HTERT RPE-1 (cell line): Measurements from ENCODE around the gene TTC19.
"Not testable (repeated sequence)": the region's sequence is repeated elsewhere in the genome, so short reads cannot be mapped to it uniquely, and the experiment has no call there.

Experiments
- in situ Hi-C: fragments of 300-500 bp; cut with MboI; formaldehyde crosslinking; loops from 4 replicates; pipeline ENCODE4 v1.14.3; 2020; ENCODE audit warnings: low sequenced_read_pairs

TTC19 gene

GRCh38 chr17:15972497-15972951 lies 27.1 kb upstream of the TTC19 start:
- in situ Hi-C loops = no loop called here

GRCh38 chr17:15973016-15973415 lies 26.6 kb upstream of the TTC19 start:
- in situ Hi-C loops = no loop called here

- in situ Hi-C loops = no loop called here
These were observed 25.8 kb upstream of the TTC19 start for GRCh38 chr17:15973834-15974233.

GRCh38 chr17:15977894-15978293 lies 21.7 kb upstream of the TTC19 start:
- in situ Hi-C loops = no loop called here

GRCh38 chr17:15978606-15979005 lies 21.0 kb upstream of the TTC19 start:
- in situ Hi-C loops = no loop called here

GRCh38 chr17:15979013-15979412 lies 20.6 kb upstream of the TTC19 start:
- in situ Hi-C loops = not testable (repeated sequence)

GRCh38 chr17:15981208-15981607 lies 18.4 kb upstream of the TTC19 start:
- in situ Hi-C loops = no loop called here

GRCh38 chr17:15981646-15982580 lies 17.7 kb upstream of the TTC19 start:
- in situ Hi-C loops = no loop called here

- in situ Hi-C loops = no loop called here
These were observed 3.3 kb upstream of the TTC19 start for GRCh38 chr17:15996322-15996721.

GRCh38 chr17:15998031-15998562 lies 1.5 kb upstream of the TTC19 start:
- in situ Hi-C loops = no loop called here

- in situ Hi-C loops = no loop called here
These were observed 577 bp downstream of the TTC19 start for GRCh38 chr17:15999974-16000827.

GRCh38 chr17:16001226-16001897 lies 1.7 kb downstream of the TTC19 start:
- in situ Hi-C loops = no loop called here

GRCh38 chr17:16002708-16003260 lies 3.2 kb downstream of the TTC19 start:
- in situ Hi-C loops = no loop called here

GRCh38 chr17:16003841-16004240 lies 4.2 kb downstream of the TTC19 start:
- in situ Hi-C loops = no loop called here

- in situ Hi-C loops = no loop called here
These were observed 6.0 kb downstream of the TTC19 start for GRCh38 chr17:16005636-16006035.

GRCh38 chr17:16007439-16007838 lies 7.8 kb downstream of the TTC19 start:
- in situ Hi-C loops = no loop called here

- in situ Hi-C loops = no loop called here
These were observed 14.4 kb downstream of the TTC19 start for GRCh38 chr17:16013943-16014407.

- in situ Hi-C loops = no loop called here
These were observed 19.7 kb downstream of the TTC19 start for GRCh38 chr17:16019347-16019746.

GRCh38 chr17:16023881-16024280 lies 24.3 kb downstream of the TTC19 start:
- in situ Hi-C loops = no loop called here

GRCh38 chr17:16025202-16025601 lies 25.6 kb downstream of the TTC19 start:
- in situ Hi-C loops = no loop called here
